AG20443 (cell line): ENCODE data around the gene EIF4G2.

Experiments
- DNase-seq: peaks from one replicate; pipeline ENCODE4 v3.0.0; 2012; ENCODE audit warnings: low spot score, mixed read lengths

EIF4G2 gene

GRCh38 chr11:10808235-10808552, 532 bp downstream of the EIF4G2 start:
- no peak for DNase-seq

DNA sequence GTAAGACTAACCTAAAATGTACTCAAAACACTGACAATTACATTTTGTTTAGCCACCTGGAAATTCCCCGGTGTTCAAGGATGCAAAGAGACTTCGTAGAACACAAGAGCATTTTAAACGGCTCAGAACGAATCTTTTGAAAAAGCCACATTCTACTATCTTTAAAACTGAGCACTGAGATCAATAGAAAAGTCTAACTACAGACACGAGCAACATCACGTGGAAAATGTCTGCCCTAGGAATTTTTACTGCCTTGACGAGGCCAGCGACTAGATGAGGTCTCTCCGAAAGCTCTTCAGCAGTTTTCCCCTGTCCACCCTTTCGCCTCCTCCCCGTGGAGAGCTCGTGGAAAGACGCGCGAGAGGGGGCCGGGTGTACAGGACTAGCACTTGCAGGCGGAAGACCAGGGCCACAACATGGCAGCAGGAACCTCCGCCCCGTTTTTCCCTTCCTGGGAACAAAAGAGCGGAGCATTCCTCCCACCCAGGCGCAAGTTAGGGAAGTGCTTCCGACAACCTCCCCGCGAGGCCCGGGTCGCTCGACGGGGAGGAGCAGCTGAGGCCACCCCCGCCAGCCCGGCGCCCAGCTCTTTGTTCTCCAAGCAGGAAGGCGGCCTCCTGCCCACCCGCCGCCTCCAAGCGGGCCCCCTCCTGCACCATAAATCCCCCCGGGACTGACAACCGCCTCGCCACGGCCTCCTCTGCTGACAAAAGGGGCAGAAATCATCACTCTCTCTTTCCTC, 1.1 kb downstream of the EIF4G2 start:
- peak; percentile 58 for DNase-seq

DNA sequence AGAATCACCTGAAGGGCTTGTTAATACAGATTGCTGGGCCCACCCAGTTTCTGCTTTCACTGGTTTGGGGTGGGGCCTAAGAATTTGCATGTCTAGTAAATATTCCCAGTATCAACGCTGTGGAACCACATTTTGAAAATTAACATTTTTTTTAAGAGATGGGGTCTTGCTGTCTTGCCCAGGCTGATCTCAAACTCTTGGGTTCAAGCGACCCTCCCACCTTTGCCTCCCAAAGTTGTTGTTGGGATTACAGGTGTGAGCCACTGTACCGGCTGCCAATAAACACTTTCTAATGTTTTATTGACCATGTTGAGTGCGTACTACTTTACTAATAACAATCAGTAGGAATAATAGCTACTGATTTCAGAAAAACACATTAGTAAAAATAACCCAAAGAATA, 2.5 kb downstream of the EIF4G2 start:
- DNase-seq: no peak

GRCh38 chr11:10805741-10806140, 3.0 kb downstream of the EIF4G2 start:
- DNase-seq: no peak

- DNase-seq: no peak
These were observed 5.0 kb downstream of the EIF4G2 start for GRCh38 chr11:10803676-10804075.

GRCh38 chr11:10800292-10800691, 8.4 kb downstream of the EIF4G2 start:
- no peak for DNase-seq

DNA sequence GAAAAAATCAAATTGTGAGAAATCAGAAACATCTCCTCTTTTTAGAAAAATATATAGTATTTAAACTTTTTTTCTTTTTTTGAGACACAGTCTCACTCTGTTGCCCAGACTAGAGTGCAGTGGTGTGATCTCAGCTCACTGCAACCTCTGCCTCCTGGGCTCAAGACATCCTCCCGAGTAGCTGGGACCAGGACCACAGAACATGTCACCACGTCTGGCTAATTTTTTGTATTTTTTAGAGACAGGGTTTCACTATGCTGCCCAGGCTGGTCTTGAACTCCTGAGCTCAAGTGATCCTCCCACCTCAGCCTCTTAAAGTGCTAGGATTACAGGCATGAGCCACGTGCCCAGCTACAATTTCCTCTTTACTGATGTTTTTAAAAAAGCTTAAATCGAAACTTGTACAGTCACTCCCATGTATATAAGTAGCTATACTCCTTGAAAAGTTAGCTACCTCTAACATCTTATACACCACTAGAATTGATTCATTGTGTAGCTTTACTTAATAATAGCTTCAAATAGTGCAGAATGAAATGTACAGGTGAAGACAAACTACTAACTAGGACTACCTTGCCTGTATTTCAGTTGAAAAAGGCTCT, 10.3 kb downstream of the EIF4G2 start:
- DNase-seq: no peak

DNA sequence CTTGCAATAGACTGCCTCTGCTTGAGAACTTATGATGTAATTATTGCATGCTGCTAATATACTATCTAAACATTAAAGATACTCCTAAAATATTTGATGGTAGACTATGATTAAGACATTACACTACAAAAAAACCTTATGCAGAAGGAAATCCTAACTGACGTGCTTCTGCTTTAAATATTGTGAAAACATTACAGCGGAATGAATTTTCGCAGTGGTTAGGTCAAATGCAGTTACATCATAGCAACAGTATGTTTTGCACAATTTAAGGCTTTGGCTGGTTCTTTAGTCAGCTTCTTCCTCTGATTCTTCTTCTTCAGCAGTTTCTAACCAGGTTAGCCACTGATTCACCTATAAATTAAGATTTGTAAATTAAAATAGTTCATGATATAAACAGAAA, 11.2 kb downstream of the EIF4G2 start:
- no peak for DNase-seq

- no peak for DNase-seq
These were observed 11.7 kb downstream of the EIF4G2 start for GRCh38 chr11:10797001-10797400.

GRCh38 chr11:10796191-10796590, 12.5 kb downstream of the EIF4G2 start:
- no peak for DNase-seq

- DNase-seq: no peak
These were observed 15.1 kb downstream of the EIF4G2 start for GRCh38 chr11:10793470-10794255.

GRCh38 chr11:10792385-10793068, 16.2 kb downstream of the EIF4G2 start:
- DNase-seq: peak; percentile 93

GRCh38 chr11:10786451-10786850, 22.3 kb downstream of the EIF4G2 start:
- DNase-seq: no peak

GRCh38 chr11:10785146-10785474, 23.6 kb downstream of the EIF4G2 start:
- DNase-seq: no peak

GRCh38 chr11:10784232-10785145, 24.2 kb downstream of the EIF4G2 start:
- DNase-seq: no peak

DNA sequence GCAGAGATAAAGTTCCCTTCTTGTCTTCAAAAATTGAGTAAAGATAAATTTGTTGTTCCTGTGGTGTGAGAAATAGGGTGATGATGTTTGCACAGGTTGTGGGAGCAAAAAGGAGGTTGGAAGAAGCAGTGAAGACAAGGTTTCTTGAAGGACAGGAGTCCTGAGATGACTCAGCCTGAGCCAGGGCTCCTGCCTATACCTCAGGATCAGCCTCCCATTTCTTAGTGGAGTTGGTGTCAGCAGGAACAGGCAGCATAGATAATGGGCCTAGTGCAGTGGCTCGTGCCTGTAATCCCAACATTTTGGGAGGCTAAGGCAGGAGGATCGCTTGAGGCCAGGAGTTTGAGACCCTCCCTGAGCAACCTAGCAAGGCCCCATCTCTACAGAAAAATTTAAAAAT, 28.7 kb downstream of the EIF4G2 start:
- DNase-seq: no peak

- no peak for DNase-seq
These were observed 29.6 kb downstream of the EIF4G2 start for GRCh38 chr11:10779086-10779485.

- DNase-seq: peak; percentile 96
These were observed 30.3 kb downstream of the EIF4G2 start for GRCh38 chr11:10778217-10778970.

DNA sequence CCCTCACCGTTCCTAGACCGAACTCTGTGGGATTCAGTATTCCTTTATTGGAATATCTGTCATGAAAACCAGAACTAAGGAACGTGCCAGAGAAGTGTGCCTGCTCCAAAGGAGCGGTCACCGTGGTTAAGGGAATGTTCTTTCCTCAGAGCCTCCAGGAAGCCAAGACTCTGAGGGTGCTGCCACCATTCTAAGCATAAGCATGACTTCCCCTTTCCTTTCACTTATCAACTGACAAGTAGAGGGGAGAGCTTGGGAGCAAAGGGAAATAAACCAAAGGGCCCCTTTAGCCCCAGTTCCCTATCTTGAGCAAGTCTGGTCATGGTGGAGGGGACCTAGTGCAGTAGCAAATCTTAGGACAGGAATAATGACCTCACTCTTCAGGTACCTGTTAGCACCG, 30.9 kb downstream of the EIF4G2 start:
- peak; percentile 28 for DNase-seq

DNA sequence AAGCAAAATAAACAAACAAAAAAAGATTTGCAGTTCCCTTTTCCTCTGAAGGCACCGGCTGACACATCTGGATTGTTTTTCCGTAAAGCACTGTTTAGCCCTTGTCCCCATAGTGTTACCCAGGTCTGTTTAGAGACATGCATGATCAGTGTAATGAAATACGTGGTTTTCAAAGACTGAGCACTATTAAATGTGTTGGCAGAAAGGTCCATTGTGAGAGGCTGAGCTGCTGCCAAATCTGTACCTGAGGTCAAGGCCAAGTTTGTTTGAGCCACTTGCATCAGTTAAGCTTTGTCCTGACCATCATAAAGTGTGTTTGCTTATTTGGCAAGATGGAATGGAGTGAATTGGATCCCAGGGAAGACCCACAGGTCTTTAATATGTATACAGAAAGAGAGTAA, 31.3 kb downstream of the EIF4G2 start:
- DNase-seq: no peak

DNA sequence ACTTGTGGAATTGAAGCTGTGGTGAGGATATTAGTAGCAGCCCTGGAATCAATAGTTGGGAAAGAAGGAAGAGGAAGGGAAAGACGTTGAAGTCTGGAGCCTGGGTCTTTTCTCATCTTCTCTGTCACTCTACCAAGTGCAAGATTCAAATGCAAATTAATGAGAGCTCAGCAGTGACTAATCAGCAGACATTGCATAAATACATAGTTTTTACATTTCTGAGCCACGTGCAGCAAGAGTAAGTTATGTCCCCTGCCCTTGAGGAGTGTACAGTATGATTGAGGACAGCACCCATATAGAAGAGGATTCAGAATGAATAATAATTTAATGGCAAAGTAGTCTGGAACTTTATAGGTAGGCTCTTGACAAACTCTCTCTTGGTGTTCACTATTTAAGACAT, 33.9 kb downstream of the EIF4G2 start:
- DNase-seq: no peak
